HCT116 (cell line): Measurements from ENCODE around the gene CFAP43. TPM values are rescaled to one million over a fixed set of nuclear protein-coding genes. Genes with fewer than 3 reads are reported as not detected.

Source experiments
- ATAC-seq: fragments of 200-7000 bp; cut with Tn5 transposase; 2 replicates; pipeline ENCODE4 v1.9.1; 2020; ENCODE audit warnings: mild to moderate bottlenecking, moderate library complexity
- BruUV-seq: library from RNA; stranded (reverse); fragments of 400-500 nt; replicated peaks from 2 replicates; lab custom pipeline; 2021; lab: Mats Ljungman, UMichigan
- CTCF ChIA-PET: fragments of 300-600 bp; sonication (Branson Sonifier 250); formaldehyde crosslinking; loops from one replicate; lab custom pipeline; 2021; ENCODE audit warnings: antibody characterized with exemption; lab: Charles Lee
- POLR2A ChIA-PET: fragments of 300-600, 350-600 bp; sonication (Branson Sonifier 250); formaldehyde crosslinking; loops from one replicate; lab custom pipeline; 2021; ENCODE audit warnings: antibody characterized with exemption; lab: Charles Lee
- RAD21 ChIA-PET, 2 experiments: fragments of 300-600 bp; sonication (Branson Sonifier 250); formaldehyde crosslinking; loops; one replicate each; lab custom pipeline; 2023; ENCODE audit warnings: low total read pairs in 2 of 2; ENCODE audit not compliant: uncharacterized antibody in 2 of 2, unreplicated experiment in 2 of 2, low non-redundant PET in 1 of 2; lab: Charles Lee
- DNase-seq: peaks from one replicate; pipeline ENCODE4 v3.0.0-alpha.2; 2010; ENCODE audit warnings: low read depth, low spot score
- H2AFZ ChIP-seq: fragments of 200-600 bp; shearing (Covaris generic), sonication (generic); 2 replicates; pipeline ENCODE4 v1.6.1; 2017; ENCODE audit warnings: low read depth, mixed run types, mixed read lengths, antibody characterized with exemption, low read length; ENCODE audit not compliant: poor library complexity, severe bottlenecking
- H3K27ac ChIP-seq: 2 replicates; pipeline ENCODE4 v1.5.1; 2012; ENCODE audit warnings: low read depth, low read length
- H3K27me3 ChIP-seq: fragments of 200-600 bp; sonication (generic); 2 replicates; pipeline ENCODE4 v1.6.1; 2016; ENCODE audit warnings: mixed run types, low read length, mixed read lengths; ENCODE audit not compliant: insufficient read depth
- H3K36me3 ChIP-seq, 2 experiments: fragments of 200-500 bp in 1 of 2; fragments of 200-600 bp in 1 of 2; sonication (Bioruptor generic) in 1 of 2; sonication (generic) in 1 of 2; 2 replicates each; pipeline versions ENCODE4 v1.5.1 to v1.6.1; 2014 to 2016; ENCODE audit warnings: low read length in 2 of 2, inconsistent platforms in 1 of 2, mixed read lengths in 1 of 2, mixed run types in 1 of 2; ENCODE audit not compliant: insufficient read depth in 2 of 2, control insufficient read depth in 1 of 2
- H3K4me1 ChIP-seq, 2 experiments: fragments of 200-600 bp in 1 of 2; sonication (generic) in 1 of 2; 2 replicates each; pipeline versions ENCODE4 v1.5.1 to v1.6.1; 2012 to 2017; ENCODE audit warnings: low read length in 2 of 2, inconsistent platforms in 1 of 2, mild to moderate bottlenecking in 1 of 2, mixed read lengths in 1 of 2, mixed run types in 1 of 2, moderate library complexity in 1 of 2; ENCODE audit not compliant: insufficient read depth in 2 of 2, control insufficient read depth in 1 of 2
- H3K4me2 ChIP-seq: fragments of 200-600 bp; sonication (generic); 2 replicates; pipeline ENCODE4 v1.6.1; 2017; ENCODE audit warnings: mixed run types, low read length, mixed read lengths
- H3K4me3 ChIP-seq, 2 experiments: fragments of 200-600 bp in 1 of 2; sonication (generic) in 1 of 2; replicated peaks in 1 of 2; 2 replicates each; pipeline ENCODE4 v1.5.1; 2011 to 2016; ENCODE audit warnings: low read length in 2 of 2, control low read depth in 1 of 2, low read depth in 1 of 2, mild to moderate bottlenecking in 1 of 2, mixed read lengths in 1 of 2, mixed run types in 1 of 2
- H3K79me2 ChIP-seq: fragments of 200-600 bp; sonication (generic); 2 replicates; pipeline ENCODE4 v1.6.1; 2017; ENCODE audit warnings: mild to moderate bottlenecking, mixed run types, low read length, moderate library complexity, mixed read lengths; ENCODE audit not compliant: insufficient read depth
- H3K9ac ChIP-seq: fragments of 200-600 bp; sonication (generic); 2 replicates; pipeline ENCODE4 v1.6.1; 2016; ENCODE audit warnings: low read length, mixed read lengths
- H3K9me2 ChIP-seq: fragments of 200-600 bp; sonication (generic), shearing (Covaris generic); 2 replicates; pipeline ENCODE4 v1.6.1; 2017; ENCODE audit warnings: mixed run types, mild to moderate bottlenecking, moderate library complexity; ENCODE audit not compliant: insufficient read depth
- H3K9me3 ChIP-seq, 2 experiments: fragments of 200-500 bp in 1 of 2; fragments of 200-600 bp in 1 of 2; sonication (Bioruptor generic) in 1 of 2; sonication (generic) in 1 of 2; 2 replicates each; pipeline ENCODE4 v1.6.1; 2014 to 2017; ENCODE audit warnings: low read length in 2 of 2, mixed read lengths in 2 of 2, inconsistent platforms in 1 of 2, low read depth in 1 of 2, mild to moderate bottlenecking in 1 of 2, mixed run types in 1 of 2, moderate library complexity in 1 of 2; ENCODE audit not compliant: control insufficient read depth in 1 of 2, insufficient read depth in 1 of 2
- H4K20me1 ChIP-seq: fragments of 200-600 bp; sonication (generic), shearing (Covaris generic); 2 replicates; pipeline ENCODE4 v1.6.1; 2017; ENCODE audit warnings: mixed run types, mild to moderate bottlenecking, moderate library complexity; ENCODE audit not compliant: insufficient read depth
- ATF3 ChIP-seq: IDR thresholded peaks from 2 replicates; pipeline ENCODE4 v1.6.1; 2012
- EGR1 ChIP-seq: IDR thresholded peaks from 2 replicates; pipeline ENCODE4 v1.6.1; 2012; ENCODE audit warnings: low read depth
- ELF1 ChIP-seq: IDR thresholded peaks from 2 replicates; pipeline ENCODE4 v1.6.1; 2012; ENCODE audit warnings: low read depth, borderline replicate concordance
- EZH2 ChIP-seq: fragments of 200-600 bp; sonication (generic); IDR thresholded peaks from 2 replicates; pipeline ENCODE4 v1.6.1; 2017; ENCODE audit warnings: antibody characterized with exemption, mixed run types
- FOSL1 ChIP-seq: IDR thresholded peaks from 2 replicates; pipeline ENCODE4 v1.6.1; 2012; ENCODE audit warnings: low read depth
- SP1 ChIP-seq: IDR thresholded peaks from 2 replicates; pipeline ENCODE4 v1.6.1; 2012; ENCODE audit warnings: low read depth
- ZFX ChIP-seq: fragments of 450-650 bp; IDR thresholded peaks from 2 replicates; pipeline ENCODE4 v1.6.1; 2017
- ZNF274 ChIP-seq: fragments of 200-500 bp; sonication (Bioruptor generic); IDR thresholded peaks from 2 replicates; pipeline ENCODE4 v1.6.1; 2014; ENCODE audit warnings: mild to moderate bottlenecking, low read depth, low read length, inconsistent platforms
- intact Hi-C: fragments of 100-400 bp; cut with micrococcal nuclease; formaldehyde crosslinking; loops from 2 replicates; pipeline ENCODE4 v1.10.0; 2022
- total RNA-seq: library from RNA; stranded (reverse); gene quantifications from one replicate; pipeline ENCODE4 v1.2.1, GENCODE V29; 2021; ENCODE audit not compliant: unreplicated experiment
- TF ChIP-seq, protein P1 (sequence below), 3 experiments: fragments of 200-600 bp in 1 of 3; sonication (generic) in 1 of 3; IDR thresholded peaks in 2 of 3; conservative IDR thresholded peaks in 1 of 3; 2 replicates each; pipeline ENCODE4 v1.5.1; 2012 to 2017; ENCODE audit warnings: low read depth in 2 of 3, low read length in 2 of 3, antibody characterized with exemption in 1 of 3, borderline replicate concordance in 1 of 3, control low read depth in 1 of 3, mild to moderate bottlenecking in 1 of 3, mixed read lengths in 1 of 3, mixed run types in 1 of 3, moderate library complexity in 1 of 3; ENCODE audit not compliant: insufficient read depth in 1 of 3

The CFAP43 gene
- total RNA-seq, 1 experiment from 2014 or later, result 4.0 TPM

GRCh38 chr10:104235801-104236200 is 3.6 kb upstream of the CFAP43 start:
- BruUV-seq, result no TSS peak
- no peaks in the 10 kb centered on the region for H3K27me3 ChIP-seq
- H3K36me3 ChIP-seq, result no peaks in the 10 kb centered on the region
- H2AFZ ChIP-seq, result no peak overlapping the region
- POLR2A ChIA-PET, result interaction anchor here (0.7 to 1.5 kb wide), 2 partner anchors 19 to 33 kb away, joined by 3 to 4 read pairs; partner anchors contain the start of genes GSTO1 and GSTO2
- no peaks in the 10 kb centered on the region for H4K20me1 ChIP-seq
- no peaks in the 10 kb centered on the region for H3K79me2 ChIP-seq
- H3K9ac ChIP-seq, result no peak overlapping the region
- CTCF ChIA-PET, result no interaction called here
- DNase-seq (no peak), ATAC-seq (no peak)
- H3K9me3 ChIP-seq, result no peaks in the 10 kb centered on the region
- no peak overlapping the region for H3K4me2 ChIP-seq
- peaks cover 5 to 15% of the 10 kb centered on the region in 2 experiments; a peak in 3 of 4 replicates for H3K4me1 ChIP-seq
- no peak overlapping the region for H3K4me3 ChIP-seq
- no peak overlapping the region for H3K27ac ChIP-seq
- intact Hi-C loops, result no loop called here
- RAD21 ChIA-PET, result no interaction called here
- no peaks in the 10 kb centered on the region for H3K9me2 ChIP-seq
- no peak for TF ChIP-seq ATF3
- TF ChIP-seq ELF1, result no peak
- no peak for TF ChIP-seq ZNF274
- no peak for TF ChIP-seq FOSL1
- TF ChIP-seq EZH2, result no peak
- no peak for TF ChIP-seq EGR1
- TF ChIP-seq ZFX, result no peak
- TF ChIP-seq, protein P1, sequence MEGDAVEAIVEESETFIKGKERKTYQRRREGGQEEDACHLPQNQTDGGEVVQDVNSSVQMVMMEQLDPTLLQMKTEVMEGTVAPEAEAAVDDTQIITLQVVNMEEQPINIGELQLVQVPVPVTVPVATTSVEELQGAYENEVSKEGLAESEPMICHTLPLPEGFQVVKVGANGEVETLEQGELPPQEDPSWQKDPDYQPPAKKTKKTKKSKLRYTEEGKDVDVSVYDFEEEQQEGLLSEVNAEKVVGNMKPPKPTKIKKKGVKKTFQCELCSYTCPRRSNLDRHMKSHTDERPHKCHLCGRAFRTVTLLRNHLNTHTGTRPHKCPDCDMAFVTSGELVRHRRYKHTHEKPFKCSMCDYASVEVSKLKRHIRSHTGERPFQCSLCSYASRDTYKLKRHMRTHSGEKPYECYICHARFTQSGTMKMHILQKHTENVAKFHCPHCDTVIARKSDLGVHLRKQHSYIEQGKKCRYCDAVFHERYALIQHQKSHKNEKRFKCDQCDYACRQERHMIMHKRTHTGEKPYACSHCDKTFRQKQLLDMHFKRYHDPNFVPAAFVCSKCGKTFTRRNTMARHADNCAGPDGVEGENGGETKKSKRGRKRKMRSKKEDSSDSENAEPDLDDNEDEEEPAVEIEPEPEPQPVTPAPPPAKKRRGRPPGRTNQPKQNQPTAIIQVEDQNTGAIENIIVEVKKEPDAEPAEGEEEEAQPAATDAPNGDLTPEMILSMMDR (IDR thresholded peaks at IDR 0.05 in 2 of 3, conservative IDR thresholded peaks at IDR 0.05 in 1 of 3; ENCODE audit: borderline replicate concordance in 1 of 3, insufficient read depth in 1 of 3, low read depth in 2 of 3, low read length in 2 of 3), result no peak
- no peak for TF ChIP-seq SP1
- TF ChIP-seq, all 23 proteins: peak for 0
